ENCODE results near the gene STEAP1B. TPM values are rescaled to one million over a fixed set of nuclear protein-coding genes. Genes with fewer than 3 reads are reported as not detected.

STEAP1B gene
- total and polyA plus RNA-seq, 9 donors = 2.2 to 3.2 (median 2.4) TPM

DNA sequence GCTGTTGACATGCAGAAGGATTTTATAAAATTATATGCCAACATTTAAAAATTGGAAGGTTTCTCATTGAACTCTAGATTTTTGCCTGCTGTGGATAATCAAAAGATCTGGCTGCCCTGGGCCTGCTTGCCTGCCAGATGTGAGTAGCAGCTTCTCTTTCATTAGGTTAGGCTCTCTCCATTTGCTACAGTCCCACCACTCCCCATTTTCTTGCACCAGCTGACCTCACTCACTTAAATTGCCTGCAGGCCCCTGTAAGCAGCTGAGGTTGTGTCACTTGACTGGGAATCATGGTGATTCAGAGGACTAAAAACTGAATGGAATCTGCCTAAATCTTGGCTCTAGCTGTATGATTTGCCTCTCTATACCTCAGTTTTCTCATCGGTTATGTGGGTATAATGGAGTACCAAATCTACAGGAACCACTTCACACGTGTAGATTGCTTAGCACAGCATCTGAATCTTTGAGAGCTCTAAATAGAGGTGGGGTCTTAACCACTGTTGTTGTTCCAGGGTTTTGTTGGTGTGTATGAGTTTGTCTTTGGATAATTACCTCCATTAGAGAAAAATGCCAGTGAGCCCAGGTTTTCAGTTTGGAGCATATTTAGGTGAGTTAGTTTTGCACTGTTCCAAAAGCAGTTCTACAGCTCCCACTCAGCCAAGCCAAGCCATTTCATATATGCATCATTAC, 124.5 kb downstream of the STEAP1B start:
- Histone ChIP-seq H3K36me3 (ENCODE audit: control insufficient read depth, insufficient read depth, low read length) (no peaks in the 10 kb centered on the region), H3K9me3 (replicated peaks; ENCODE audit: control insufficient read depth, low read depth, low read length) (no peaks in the 10 kb centered on the region), H3K27ac (ENCODE audit: low read length) (no peak overlapping the region), H3K4me1 (ENCODE audit: control insufficient read depth, insufficient read depth, low read length) (peaks cover 2% of the 10 kb centered on the region), H3K27me3 (ENCODE audit: control insufficient read depth, insufficient read depth, low read length) (no peaks in the 10 kb centered on the region), H3K4me3 (ENCODE audit: low read length) (no peak overlapping the region)
- DNase-seq = no peak
- no CpG with 5 or more reads among the region's 2 CpGs for WGBS (ENCODE audit: insufficient coverage)

DNA sequence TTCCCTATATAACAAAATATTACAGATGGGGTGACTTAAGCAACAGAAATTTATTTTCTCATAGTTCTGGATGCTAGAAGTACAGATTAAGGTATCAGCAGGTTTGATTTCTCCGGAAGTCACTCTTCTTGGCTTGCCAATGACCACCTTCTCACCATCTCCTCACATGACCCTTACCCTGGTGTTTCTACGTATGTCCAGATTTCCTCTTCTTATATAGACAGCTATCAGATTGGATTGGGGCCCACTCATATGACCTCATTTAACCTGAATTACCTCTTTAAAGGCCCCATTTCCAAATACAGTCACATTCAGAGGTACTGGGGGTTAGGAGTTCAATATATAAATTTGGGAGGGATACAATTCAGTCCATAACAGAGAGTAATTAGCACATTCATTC, 126.1 kb downstream of the STEAP1B start:
- Histone ChIP-seq H3K27me3 (ENCODE audit: control insufficient read depth, insufficient read depth, low read length) (no peaks in the 10 kb centered on the region), H3K4me3 (ENCODE audit: low read length) (no peak overlapping the region), H3K36me3 (ENCODE audit: control insufficient read depth, insufficient read depth, low read length) (no peaks in the 10 kb centered on the region), H3K4me1 (ENCODE audit: control insufficient read depth, insufficient read depth, low read length) (peaks cover 2% of the 10 kb centered on the region), H3K9me3 (replicated peaks; ENCODE audit: control insufficient read depth, low read depth, low read length) (no peaks in the 10 kb centered on the region), H3K27ac (ENCODE audit: low read length) (no peak overlapping the region)
- no CpG with 5 or more reads among the region's 2 CpGs for WGBS (ENCODE audit: insufficient coverage)
- no peak for DNase-seq

DNA sequence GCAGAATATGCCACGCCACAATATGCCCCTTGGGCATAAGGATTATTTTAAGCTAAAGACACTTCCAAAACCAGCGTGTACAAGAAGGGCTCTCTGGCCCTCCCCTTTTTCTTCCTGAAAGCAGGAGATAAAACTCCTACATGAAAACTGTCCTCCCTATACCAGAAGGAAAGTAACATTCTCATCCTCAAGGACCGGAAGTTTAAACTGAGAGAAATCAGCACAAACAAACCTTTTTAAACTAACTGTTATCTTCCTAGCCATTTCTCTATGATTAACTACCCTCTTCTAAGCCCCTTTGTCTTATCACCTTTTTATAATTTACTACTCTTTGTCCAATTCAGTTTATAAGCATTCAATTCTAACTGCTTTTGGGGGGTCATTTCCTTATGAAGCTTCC, 126.6 kb downstream of the STEAP1B start:
- no peak overlapping the region for H3K4me3 ChIP-seq (ENCODE audit: low read length)
- no peak overlapping the region for H3K27ac ChIP-seq (ENCODE audit: low read length)
- H3K4me1 ChIP-seq (ENCODE audit: control insufficient read depth, insufficient read depth, low read length) = peaks cover 2% of the 10 kb centered on the region
- no peak for DNase-seq
- H3K27me3 ChIP-seq (ENCODE audit: control insufficient read depth, insufficient read depth, low read length) = no peaks in the 10 kb centered on the region
- 45% methylated on average over 2 of the region's 3 CpGs for WGBS (ENCODE audit: insufficient coverage)
- no peaks in the 10 kb centered on the region for H3K36me3 ChIP-seq (ENCODE audit: control insufficient read depth, insufficient read depth, low read length)
- no peaks in the 10 kb centered on the region for H3K9me3 ChIP-seq (replicated peaks; ENCODE audit: control insufficient read depth, low read depth, low read length)

DNA sequence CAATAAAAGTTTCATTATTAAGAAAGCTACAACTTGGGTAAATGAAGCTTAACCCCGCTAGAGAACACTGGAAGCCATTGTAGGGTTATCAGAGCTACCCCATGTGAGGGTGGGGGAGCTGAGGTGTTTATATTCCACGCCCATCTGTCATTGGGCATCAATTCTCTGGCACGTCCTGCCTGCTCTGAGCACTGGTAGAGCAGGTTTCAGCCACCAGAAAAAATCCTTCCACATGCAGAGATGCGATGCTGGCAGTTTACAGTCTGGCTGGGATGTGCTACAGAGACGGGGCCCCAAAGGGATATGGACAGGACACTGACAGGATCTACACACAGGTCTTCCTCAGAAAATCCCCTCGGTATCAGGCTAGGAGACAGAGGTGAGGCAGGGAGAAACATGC, 127.1 kb downstream of the STEAP1B start:
- H3K36me3 ChIP-seq (ENCODE audit: control insufficient read depth, insufficient read depth, low read length) = no peaks in the 10 kb centered on the region
- no peak for DNase-seq
- H3K9me3 ChIP-seq (replicated peaks; ENCODE audit: control insufficient read depth, low read depth, low read length) = no peaks in the 10 kb centered on the region
- no CpG with 5 or more reads among the region's 6 CpGs for WGBS (ENCODE audit: insufficient coverage)
- no peak overlapping the region for H3K4me3 ChIP-seq (ENCODE audit: low read length)
- H3K27me3 ChIP-seq (ENCODE audit: control insufficient read depth, insufficient read depth, low read length) = no peaks in the 10 kb centered on the region
- H3K27ac ChIP-seq (ENCODE audit: low read length) = no peak overlapping the region
- no peaks in the 10 kb centered on the region for H3K4me1 ChIP-seq (ENCODE audit: control insufficient read depth, insufficient read depth, low read length)

DNA sequence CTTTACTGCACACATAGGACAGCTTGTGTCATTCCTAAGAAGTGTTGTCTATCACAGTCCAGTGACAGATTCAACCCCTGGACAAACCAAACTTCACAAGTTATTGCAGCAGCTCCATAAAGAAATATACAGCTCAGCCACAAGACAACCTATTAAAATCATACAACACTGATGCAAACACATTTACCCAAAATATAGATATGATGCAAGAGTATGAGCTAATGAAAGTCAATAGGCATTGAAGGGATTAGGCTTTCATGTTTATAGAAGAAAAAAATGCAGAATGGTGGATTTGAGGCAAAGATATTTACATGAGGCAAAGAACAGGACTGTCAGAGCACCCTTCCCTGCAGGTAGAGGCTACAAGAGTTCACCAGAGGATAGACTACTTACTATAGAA, 128.1 kb downstream of the STEAP1B start:
- DNase-seq = no peak
- Histone ChIP-seq H3K36me3 (ENCODE audit: control insufficient read depth, insufficient read depth, low read length) (no peaks in the 10 kb centered on the region), H3K4me1 (ENCODE audit: control insufficient read depth, insufficient read depth, low read length) (no peaks in the 10 kb centered on the region), H3K9me3 (replicated peaks; ENCODE audit: control insufficient read depth, low read depth, low read length) (no peaks in the 10 kb centered on the region), H3K27me3 (ENCODE audit: control insufficient read depth, insufficient read depth, low read length) (no peaks in the 10 kb centered on the region), H3K4me3 (ENCODE audit: low read length) (no peak overlapping the region), H3K27ac (ENCODE audit: low read length) (no peak overlapping the region)

Other genes with a start within 250 kb of the STEAP1B start
- 21.8 TPM for gene RAPGEF5, start 143.0 kb downstream of the STEAP1B start, total RNA-seq
- gene RAPGEF5, start 143.0 kb downstream of the STEAP1B start, polyA plus RNA-seq (ENCODE audit: insufficient read depth in 1 of 8, insufficient read length in 8 of 8, low replicate concordance in 1 of 8) = 10 to 100 TPM; 11.2 to 17.2 (median 13.2) TPM
- 0.44 TPM for gene IL6, start 227.0 kb upstream of the STEAP1B start, total RNA-seq
- gene IL6, start 227.0 kb upstream of the STEAP1B start, polyA plus RNA-seq (ENCODE audit: insufficient read depth in 1 of 8, insufficient read length in 8 of 8, low replicate concordance in 1 of 8) = under 1 TPM in 6 of 8 donors, not detected in 2; 0.18 to 0.39 (median 0.30) TPM